Measurements from ENCODE around the gene FGD6. TPM values are rescaled to one million over a fixed set of nuclear protein-coding genes. Genes with fewer than 3 reads are reported as not detected.

The FGD6 gene
- total RNA-seq, 1 donor from 2014 or later, result 17.7 TPM

DNA sequence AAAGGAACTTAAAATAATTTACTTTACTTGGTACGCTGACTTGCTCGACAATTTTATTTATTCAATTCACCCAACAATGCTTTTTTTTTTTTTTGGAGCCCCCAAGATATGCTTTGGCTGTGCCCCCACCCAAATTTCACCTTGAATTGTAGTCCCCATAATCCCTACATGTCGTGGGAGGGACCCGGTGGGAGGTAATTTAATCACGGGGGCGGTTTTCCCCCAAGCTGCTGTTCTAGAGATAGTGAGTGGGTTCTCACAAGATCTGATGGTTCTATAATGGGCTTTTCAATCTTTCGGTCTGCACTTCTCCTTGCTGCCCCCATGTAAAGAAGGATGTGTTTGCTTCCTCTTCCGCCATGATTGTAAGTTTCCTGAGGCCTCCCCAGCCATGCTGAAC lies 10.4 kb downstream of the FGD6 start:
- TF ChIP-seq POLR2A (IDR thresholded peaks at IDR 0.05) (no peak), POLR2AphosphoS5 (IDR thresholded peaks at IDR 0.05; ENCODE audit: insufficient read depth in 1 of 2, low read depth in 1 of 2) (no peak)
- TF ChIP-seq, protein P1, sequence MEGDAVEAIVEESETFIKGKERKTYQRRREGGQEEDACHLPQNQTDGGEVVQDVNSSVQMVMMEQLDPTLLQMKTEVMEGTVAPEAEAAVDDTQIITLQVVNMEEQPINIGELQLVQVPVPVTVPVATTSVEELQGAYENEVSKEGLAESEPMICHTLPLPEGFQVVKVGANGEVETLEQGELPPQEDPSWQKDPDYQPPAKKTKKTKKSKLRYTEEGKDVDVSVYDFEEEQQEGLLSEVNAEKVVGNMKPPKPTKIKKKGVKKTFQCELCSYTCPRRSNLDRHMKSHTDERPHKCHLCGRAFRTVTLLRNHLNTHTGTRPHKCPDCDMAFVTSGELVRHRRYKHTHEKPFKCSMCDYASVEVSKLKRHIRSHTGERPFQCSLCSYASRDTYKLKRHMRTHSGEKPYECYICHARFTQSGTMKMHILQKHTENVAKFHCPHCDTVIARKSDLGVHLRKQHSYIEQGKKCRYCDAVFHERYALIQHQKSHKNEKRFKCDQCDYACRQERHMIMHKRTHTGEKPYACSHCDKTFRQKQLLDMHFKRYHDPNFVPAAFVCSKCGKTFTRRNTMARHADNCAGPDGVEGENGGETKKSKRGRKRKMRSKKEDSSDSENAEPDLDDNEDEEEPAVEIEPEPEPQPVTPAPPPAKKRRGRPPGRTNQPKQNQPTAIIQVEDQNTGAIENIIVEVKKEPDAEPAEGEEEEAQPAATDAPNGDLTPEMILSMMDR (IDR thresholded peaks at IDR 0.05), result no peak
- peak overlapping the region; percentile 86 for H3K27ac ChIP-seq
- no peak for DNase-seq (ENCODE audit: extremely low spot score in 2 of 2)
- no peaks in the 10 kb centered on the region for H3K36me3 ChIP-seq
- no peaks in the 10 kb centered on the region for H3K9me3 ChIP-seq
- H3K27me3 ChIP-seq, result no peaks in the 10 kb centered on the region
- no peak overlapping the region for H3K4me3 ChIP-seq
- intact Hi-C loops (cut with DNase I), result no loop called here
- peaks cover 46% of the 10 kb centered on the region for H3K4me1 ChIP-seq

DNA sequence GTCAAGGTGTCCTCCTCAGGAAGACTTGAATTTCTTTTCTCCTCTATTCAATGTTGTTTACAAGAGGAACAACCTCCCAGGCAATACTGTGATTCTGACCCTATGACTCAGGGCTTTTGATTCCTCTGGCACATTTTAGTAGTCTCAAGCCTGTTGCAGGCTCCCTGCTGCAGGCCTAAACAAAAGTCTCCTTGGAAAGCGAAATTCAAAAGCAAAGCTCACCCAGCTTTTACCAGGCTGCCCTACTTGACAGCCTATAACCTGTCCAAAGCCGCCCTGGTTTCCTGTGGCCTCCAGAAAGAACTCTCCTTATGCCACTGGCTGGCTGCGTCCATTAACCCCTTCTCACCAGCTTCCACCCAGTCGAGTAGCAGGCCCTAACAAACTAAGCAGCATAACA lies 11.6 kb downstream of the FGD6 start:
- TF ChIP-seq POLR2AphosphoS5 (IDR thresholded peaks at IDR 0.05; ENCODE audit: insufficient read depth in 1 of 2, low read depth in 1 of 2) (peak in 1 of 2 donors; percentile 83), POLR2A (IDR thresholded peaks at IDR 0.05) (no peak)
- TF ChIP-seq, protein P1 (IDR thresholded peaks at IDR 0.05), result no peak
- H3K9me3 ChIP-seq, result no peaks in the 10 kb centered on the region
- intact Hi-C loops (cut with DNase I), result no loop called here
- H3K4me3 ChIP-seq, result no peak overlapping the region
- no peaks in the 10 kb centered on the region for H3K36me3 ChIP-seq
- H3K4me1 ChIP-seq, result peaks cover 55% of the 10 kb centered on the region
- no peaks in the 10 kb centered on the region for H3K27me3 ChIP-seq
- peak overlapping the region; percentile 86 for H3K27ac ChIP-seq
- DNase-seq (ENCODE audit: extremely low spot score in 2 of 2), result peak in 1 of 2 donors; percentile 83

DNA sequence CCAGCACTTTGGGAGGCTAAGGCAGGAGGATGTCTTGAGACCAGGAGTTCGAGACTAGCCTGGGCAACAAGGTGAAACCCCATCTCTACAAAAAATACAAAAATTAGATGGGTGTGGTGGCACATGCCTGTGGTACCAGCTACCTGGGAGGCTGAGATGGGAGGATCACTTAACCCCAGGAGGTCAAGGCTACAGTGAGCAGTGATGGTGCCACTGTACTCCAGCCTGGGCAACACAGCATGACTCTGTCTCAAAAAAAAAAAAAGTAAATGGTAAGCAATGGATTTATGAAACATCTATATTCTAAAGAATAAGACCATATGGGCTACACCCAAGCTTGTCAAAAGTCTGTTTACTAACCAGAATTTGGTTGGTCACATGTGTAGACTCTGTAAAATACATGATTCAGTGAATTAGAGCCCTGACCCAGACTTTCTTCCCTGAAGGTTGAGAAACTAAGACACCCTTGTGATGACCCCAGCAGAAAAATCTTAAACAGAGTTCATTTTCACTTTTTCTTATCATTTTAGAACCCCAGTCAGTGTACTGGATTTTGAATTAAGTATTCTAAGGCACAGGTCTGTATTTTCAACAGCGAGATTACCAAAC lies 12.1 kb downstream of the FGD6 start:
- no peak for TF ChIP-seq POLR2AphosphoS5 (IDR thresholded peaks at IDR 0.05; ENCODE audit: insufficient read depth in 1 of 2, low read depth in 1 of 2)
- no peak for TF ChIP-seq POLR2A (IDR thresholded peaks at IDR 0.05)
- TF ChIP-seq, protein P1 (IDR thresholded peaks at IDR 0.05), result no peak
- H3K27me3 ChIP-seq, result no peaks in the 10 kb centered on the region
- H3K36me3 ChIP-seq, result no peaks in the 10 kb centered on the region
- H3K27ac ChIP-seq, result peak overlapping the region; percentile 86
- H3K9me3 ChIP-seq, result no peaks in the 10 kb centered on the region
- DNase-seq (ENCODE audit: extremely low spot score in 2 of 2), result peak in 1 of 2 donors; percentile 49
- intact Hi-C loops (cut with DNase I), result no loop called here
- H3K4me1 ChIP-seq, result peaks cover 55% of the 10 kb centered on the region
- no peak overlapping the region for H3K4me3 ChIP-seq

DNA sequence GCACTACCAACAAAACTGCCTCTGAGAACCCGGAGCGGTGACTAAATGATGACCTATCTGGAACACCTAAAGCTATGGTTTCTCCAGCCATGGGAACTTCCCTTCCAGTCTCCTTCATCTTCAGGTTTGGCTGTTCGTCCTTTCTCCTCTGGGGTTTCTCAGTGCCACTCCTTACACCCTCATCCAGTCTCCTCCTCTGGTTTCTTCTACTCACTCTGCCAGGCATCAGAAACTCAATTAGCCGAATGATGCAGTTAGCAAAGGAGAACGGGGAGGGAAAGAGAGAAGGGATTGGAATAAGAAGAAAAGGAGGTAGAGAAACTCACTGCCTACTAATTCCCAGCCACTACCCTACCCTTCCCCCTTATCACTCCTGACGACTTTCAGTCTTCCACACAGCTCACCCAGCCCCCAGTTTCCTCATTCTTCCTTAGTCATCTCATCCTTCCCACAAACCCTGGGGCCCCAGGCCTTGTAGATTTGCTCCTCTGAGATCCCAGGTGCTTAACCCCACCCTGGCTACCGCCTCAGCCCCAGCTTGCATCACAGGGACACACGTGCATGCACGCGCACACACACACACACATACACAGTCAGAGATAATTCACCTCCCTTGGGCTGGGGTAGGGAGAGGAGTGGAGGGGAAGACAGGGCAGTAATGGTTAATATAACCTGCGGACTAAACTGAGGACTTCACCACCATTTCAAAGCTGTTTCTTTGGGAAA lies 13.0 kb downstream of the FGD6 start:
- peak in 1 of 2 donors; percentile 90 for DNase-seq (ENCODE audit: extremely low spot score in 2 of 2)
- no peaks in the 10 kb centered on the region for H3K9me3 ChIP-seq
- TF ChIP-seq POLR2A (IDR thresholded peaks at IDR 0.05), result no peak
- peak; percentile 36 to 42 for TF ChIP-seq POLR2AphosphoS5 (IDR thresholded peaks at IDR 0.05; ENCODE audit: insufficient read depth in 1 of 2, low read depth in 1 of 2)
- TF ChIP-seq, protein P1 (IDR thresholded peaks at IDR 0.05), result no peak
- peak overlapping the region; percentile 86 for H3K27ac ChIP-seq
- H3K36me3 ChIP-seq, result no peaks in the 10 kb centered on the region
- H3K4me1 ChIP-seq, result peaks cover 55% of the 10 kb centered on the region
- H3K27me3 ChIP-seq, result no peaks in the 10 kb centered on the region
- H3K4me3 ChIP-seq, result no peak overlapping the region
- intact Hi-C loops (cut with DNase I), result no loop called here
